Activated CD4-positive, CD25-positive, alpha-beta regulatory T cell (primary cell): Measurements from ENCODE around the gene EFHC1.
"Not testable (repeated sequence)": the region's sequence is repeated elsewhere in the genome, so short reads cannot be mapped to it uniquely, and the experiment has no call there.

Experiments used
- DNase-seq, 4 experiments: peaks; one replicate each; lab custom pipeline; 2025; lab: John Stamatoyannopoulos, UW

Gene EFHC1

GRCh38 chr6:52438926-52439325, 18.8 kb downstream of the EFHC1 start:
- no peak for DNase-seq

GRCh38 chr6:52454556-52454955, 34.4 kb downstream of the EFHC1 start:
- no peak for DNase-seq

DNA sequence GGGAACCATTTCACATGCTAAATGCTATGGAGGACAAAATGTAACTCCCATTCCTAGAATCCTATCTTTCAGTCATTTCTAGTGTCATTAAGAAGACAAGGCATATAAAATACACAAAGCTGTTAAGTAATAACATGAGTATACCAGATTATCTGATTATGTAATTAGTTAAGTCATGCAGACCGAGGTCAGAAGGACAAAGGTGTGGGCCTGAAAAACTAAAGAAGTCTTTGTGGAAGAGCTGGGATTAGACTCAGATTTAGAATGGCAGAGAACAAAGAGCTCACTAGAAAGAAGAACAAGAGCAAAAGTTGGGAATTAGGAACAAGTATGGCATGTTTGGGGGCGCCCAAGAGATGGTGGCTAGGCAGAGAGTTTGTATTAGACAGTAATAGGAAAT, 37.0 kb downstream of the EFHC1 start:
- no peak for DNase-seq

- not testable (repeated sequence) for DNase-seq
Measured at GRCh38 chr6:52461194-52461593, 41.1 kb downstream of the EFHC1 start.

DNA sequence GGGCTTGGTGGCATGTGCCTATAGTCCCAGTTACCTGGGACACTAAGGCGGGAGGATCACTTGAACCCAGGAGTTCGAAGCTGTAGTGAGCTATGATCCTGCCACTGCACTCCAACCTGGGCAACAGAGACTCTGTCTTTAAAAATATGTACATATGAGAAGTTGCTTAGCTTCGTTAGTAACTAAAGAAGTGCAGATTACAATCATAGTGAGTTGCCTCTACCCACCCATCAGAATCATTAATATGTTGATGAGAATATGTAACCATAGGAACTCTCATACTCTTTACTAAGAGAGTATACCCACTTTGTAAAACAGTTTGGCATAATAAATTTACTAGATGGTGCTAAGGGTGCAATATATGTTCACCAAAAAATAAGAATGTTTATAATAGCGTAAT, 54.0 kb downstream of the EFHC1 start:
- no peak for DNase-seq

GRCh38 chr6:52475307-52475706, 55.2 kb downstream of the EFHC1 start:
- DNase-seq: no peak

DNA sequence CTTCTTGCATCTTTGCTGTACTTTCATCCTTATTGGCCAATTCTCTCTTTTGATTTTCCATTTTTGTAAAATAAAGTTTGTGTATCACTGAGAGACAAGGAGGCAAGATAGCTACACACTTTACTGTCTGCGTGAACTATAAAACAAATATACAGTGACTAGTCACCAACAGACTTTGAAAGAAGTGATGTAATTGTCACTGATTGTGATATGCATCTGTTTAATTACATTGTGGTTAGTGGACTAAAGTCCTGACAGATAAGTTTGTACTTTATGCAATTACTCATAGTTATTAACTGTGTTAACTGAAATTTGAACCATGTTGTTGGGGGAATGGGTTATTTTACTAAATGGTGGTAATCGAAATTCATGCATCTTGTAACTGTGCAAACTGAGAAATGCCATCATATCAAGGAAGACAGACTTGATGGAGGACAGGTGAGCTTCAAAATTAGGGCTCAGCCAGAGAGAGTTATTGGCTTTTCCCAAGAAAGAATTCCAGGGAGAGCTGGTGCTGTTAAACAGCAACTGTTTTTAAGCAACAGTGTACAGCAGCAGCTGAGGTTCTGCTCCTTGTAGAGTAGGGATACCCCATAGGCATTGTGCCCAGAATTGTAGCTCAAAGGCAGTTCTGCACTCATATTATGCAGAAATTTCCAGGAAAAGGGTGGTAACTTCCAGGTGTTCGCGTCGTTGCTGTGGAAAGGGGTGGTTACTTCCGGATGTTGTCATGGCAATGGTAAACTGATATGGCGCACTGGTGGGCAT, 62.9 kb downstream of the EFHC1 start:
- DNase-seq: no peak

DNA sequence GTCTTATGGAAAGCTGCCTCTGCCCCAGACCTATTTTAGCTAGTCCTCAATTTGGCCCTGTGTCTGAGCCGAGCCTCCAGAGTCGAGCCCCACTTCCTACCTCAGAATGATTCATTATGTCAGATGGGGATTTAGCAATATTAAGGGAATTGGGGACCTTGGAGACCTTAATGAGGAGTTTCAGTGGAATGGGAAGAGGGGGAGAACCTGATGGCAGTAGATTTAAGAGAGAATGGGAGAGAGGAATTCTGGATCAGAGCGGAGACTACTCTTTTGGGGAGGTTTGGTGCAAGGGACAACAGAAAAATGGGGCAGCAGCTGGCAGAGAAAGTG, 63.5 kb downstream of the EFHC1 start:
- no peak for DNase-seq

GRCh38 chr6:52489881-52490280, 69.7 kb downstream of the EFHC1 start:
- no peak for DNase-seq

GRCh38 chr6:52491203-52492069, 71.3 kb downstream of the EFHC1 start:
- no peak for DNase-seq

GRCh38 chr6:52493669-52494068, 73.5 kb downstream of the EFHC1 start:
- DNase-seq: no peak

- no peak for DNase-seq
Measured at GRCh38 chr6:52494298-52495072, 74.3 kb downstream of the EFHC1 start.

GRCh38 chr6:52495922-52496321, 75.8 kb downstream of the EFHC1 start:
- no peak for DNase-seq

GRCh38 chr6:52496631-52497030, 76.5 kb downstream of the EFHC1 start:
- DNase-seq: no peak

- DNase-seq: no peak
Measured at GRCh38 chr6:52497652-52498408, 77.7 kb downstream of the EFHC1 start.

DNA sequence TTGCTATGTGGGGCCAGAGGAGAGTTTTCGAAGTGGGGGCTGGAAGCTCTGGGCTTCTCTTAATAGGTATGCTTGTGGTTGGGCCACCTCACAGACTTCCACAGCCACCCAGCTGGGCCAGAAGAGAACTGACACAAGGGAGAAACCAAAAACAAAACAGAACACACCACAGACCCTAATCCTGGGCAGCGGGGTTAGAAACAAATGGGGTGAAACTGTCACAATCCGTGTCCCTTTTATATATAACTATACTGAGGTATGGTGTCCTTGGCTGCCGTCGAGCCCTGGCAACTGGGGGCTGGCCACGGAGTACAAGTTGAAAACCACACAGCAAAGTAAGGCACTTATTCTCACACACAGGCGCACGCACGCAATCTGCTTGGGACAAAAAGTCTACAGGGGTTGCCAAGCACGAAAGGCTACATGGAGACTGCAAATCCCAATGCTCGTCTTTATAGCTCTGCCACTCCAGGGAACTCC, 78.4 kb downstream of the EFHC1 start:
- no peak for DNase-seq

- DNase-seq: no peak
Measured at GRCh38 chr6:52499026-52499425, 78.9 kb downstream of the EFHC1 start.

DNA sequence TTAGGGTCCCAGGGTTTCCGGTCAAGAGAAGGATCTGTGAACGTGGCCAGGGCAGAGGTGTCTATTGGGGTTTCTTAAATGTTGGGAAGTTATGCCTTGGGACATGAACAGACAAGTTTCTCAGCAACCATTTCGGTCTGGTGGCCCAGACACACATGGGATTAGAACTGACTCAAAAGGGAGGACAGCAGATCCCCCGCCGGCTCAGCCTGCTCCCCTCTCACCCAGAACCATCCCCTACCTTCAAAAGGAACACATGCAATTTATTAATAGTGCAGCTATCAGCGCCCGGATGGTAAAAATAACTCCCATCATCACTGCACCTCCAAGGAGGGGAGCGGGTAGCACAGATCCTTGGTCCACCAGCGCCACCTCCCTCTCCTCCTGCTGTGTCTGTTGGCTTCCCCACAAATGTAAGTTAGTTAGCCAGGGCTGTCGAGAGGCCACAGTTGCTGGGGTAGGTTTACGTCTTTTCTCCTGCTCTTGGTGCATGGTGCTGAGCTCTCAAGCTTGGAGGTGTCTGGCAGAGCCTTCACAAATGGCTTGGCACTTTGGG, 79.6 kb downstream of the EFHC1 start:
- DNase-seq: no peak

- no peak for DNase-seq
Measured at GRCh38 chr6:52500238-52501129, 80.3 kb downstream of the EFHC1 start.

DNA sequence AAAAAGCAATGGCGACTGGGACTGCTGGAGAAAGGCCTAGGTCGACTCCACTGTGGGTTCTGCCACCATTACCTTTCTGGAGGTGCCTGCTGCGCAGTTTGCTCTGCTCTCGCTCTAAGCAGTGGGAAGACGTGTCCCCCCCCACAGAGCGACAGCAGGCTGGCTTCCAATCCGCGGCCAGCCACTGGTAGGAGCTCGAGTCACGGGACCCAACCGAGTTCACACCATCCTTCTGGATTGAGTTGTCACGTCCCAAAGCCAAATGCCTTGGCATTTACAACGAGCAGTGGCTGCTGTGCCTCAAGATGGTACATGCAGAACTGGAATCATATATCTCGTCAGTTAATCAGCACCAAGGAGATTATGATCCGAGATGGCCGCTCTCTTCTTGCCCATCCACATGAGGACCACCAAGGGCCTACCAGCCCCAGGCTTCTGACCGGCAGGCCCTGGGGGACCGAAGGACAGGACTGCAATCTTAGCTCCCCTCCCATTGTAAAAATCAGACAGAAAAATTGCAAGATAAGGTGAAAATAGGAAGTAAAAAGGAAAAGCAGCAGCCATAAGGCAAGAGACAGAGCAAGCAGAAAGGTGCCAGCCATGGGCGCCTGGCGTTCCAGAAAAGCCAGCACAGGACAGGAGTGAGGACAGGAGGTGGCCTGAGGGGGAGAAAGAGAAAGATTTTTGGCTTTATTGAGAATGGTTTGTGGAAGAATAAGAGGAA, 82.3 kb downstream of the EFHC1 start:
- no peak for DNase-seq
